ENCODE results near the gene VPS13D. TPM values are rescaled to one million over a fixed set of nuclear protein-coding genes. Genes with fewer than 3 reads are reported as not detected.

VPS13D gene
- total RNA-seq, 4 donors from 2014 or later: 60.9 to 91.6 (median 71.6) TPM

- intact Hi-C loops (cut with DNase I; ENCODE audit: low total_unique reads): loop anchor here (1.0 kb wide), 1 partner anchor 212 kb away; no protein-coding TSS in a partner anchor
- Histone ChIP-seq H3K4me1 (peaks cover 44 to 48% of the 10 kb centered on the region in 2 donors), H3K36me3 (peaks cover 2 to 38% of the 10 kb centered on the region in 2 donors), H3K27ac (peak overlapping the region; percentile 49 to 71 (median 66)), H3K9me3 (no peaks in the 10 kb centered on the region), H3K27me3 (no peaks in the 10 kb centered on the region), H3K4me3 (no peak overlapping the region)
- in situ Hi-C loops (cut with MboI; ENCODE audit: low sequenced_read_pairs in 4 of 4): loop anchor here (5.0 to 10.0 kb wide), 2 partner anchors 210 to 217 kb away; partner anchors contain the start of gene DHRS3 (in 2 of the 4)
- peak; percentile 30 to 40 for DNase-seq
- peak; percentile 90 to 91 for ATAC-seq
- TF ChIP-seq, protein P1, sequence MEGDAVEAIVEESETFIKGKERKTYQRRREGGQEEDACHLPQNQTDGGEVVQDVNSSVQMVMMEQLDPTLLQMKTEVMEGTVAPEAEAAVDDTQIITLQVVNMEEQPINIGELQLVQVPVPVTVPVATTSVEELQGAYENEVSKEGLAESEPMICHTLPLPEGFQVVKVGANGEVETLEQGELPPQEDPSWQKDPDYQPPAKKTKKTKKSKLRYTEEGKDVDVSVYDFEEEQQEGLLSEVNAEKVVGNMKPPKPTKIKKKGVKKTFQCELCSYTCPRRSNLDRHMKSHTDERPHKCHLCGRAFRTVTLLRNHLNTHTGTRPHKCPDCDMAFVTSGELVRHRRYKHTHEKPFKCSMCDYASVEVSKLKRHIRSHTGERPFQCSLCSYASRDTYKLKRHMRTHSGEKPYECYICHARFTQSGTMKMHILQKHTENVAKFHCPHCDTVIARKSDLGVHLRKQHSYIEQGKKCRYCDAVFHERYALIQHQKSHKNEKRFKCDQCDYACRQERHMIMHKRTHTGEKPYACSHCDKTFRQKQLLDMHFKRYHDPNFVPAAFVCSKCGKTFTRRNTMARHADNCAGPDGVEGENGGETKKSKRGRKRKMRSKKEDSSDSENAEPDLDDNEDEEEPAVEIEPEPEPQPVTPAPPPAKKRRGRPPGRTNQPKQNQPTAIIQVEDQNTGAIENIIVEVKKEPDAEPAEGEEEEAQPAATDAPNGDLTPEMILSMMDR (IDR thresholded peaks at IDR 0.05 in 4 of 5, conservative IDR thresholded peaks at IDR 0.05 in 1 of 5): peak in 3 of 5 experiments; percentile 34 to 59 (median 55)
- no peak for TF ChIP-seq POLR2A (IDR thresholded peaks at IDR 0.05)
These were observed 177.5 kb downstream of the VPS13D start for GRCh38 chr1:12407050-12407961.

DNA sequence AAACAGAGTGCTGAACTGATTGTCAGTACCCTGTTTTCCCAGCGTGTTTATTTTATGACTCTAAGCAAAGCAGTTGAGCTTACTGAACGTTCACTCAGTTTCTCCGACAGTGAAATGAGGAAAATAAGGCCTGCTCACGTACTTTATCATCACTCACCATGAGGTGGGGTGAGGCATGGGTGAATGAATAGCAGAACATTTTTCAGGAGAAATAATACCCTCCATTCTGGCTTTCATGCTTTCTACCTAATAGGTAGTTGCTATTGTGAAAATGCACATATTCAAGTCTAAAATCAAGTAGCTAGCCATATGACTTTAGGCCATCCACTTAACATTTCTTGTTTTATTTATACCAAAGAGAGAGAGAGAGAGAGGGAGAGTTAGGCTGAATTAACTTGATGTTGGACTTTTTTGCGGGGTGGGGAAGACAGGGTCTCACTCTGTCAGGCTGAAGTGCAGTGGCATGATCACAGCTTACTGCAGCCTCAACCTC lies 178.2 kb downstream of the VPS13D start:
- no peak overlapping the region for H3K4me3 ChIP-seq
- peak overlapping the region in 3 of 4 donors; percentile 49 to 71 (median 66) for H3K27ac ChIP-seq
- no peak for ATAC-seq
- intact Hi-C loops (cut with DNase I; ENCODE audit: low total_unique reads) (loop anchor here (1.0 kb wide), 1 partner anchor 211 kb away; no protein-coding TSS in a partner anchor), in situ Hi-C loops (cut with MboI; ENCODE audit: low sequenced_read_pairs in 4 of 4) (loop anchor here (5.0 to 10.0 kb wide), 2 partner anchors 209 to 217 kb away; partner anchors contain the start of gene DHRS3 (in 2 of the 4))
- H3K36me3 ChIP-seq: peaks cover 2 to 37% of the 10 kb centered on the region in 2 donors
- H3K4me1 ChIP-seq: peaks cover 44 to 48% of the 10 kb centered on the region in 2 donors
- no peak for TF ChIP-seq POLR2A (IDR thresholded peaks at IDR 0.05)
- TF ChIP-seq, protein P1 (IDR thresholded peaks at IDR 0.05 in 4 of 5, conservative IDR thresholded peaks at IDR 0.05 in 1 of 5): no peak
- DNase-seq: no peak
- H3K27me3 ChIP-seq: no peaks in the 10 kb centered on the region
- no peaks in the 10 kb centered on the region for H3K9me3 ChIP-seq

GRCh38 chr1:12408662-12409061 lies 178.8 kb downstream of the VPS13D start:
- Histone ChIP-seq H3K4me1 (peaks cover 44 to 48% of the 10 kb centered on the region in 2 donors), H3K36me3 (peaks cover 2 to 30% of the 10 kb centered on the region in 2 donors), H3K4me3 (no peak overlapping the region), H3K27me3 (no peaks in the 10 kb centered on the region), H3K27ac (peak overlapping the region in 1 of 4 donors; percentile 71), H3K9me3 (no peaks in the 10 kb centered on the region)
- TF ChIP-seq, protein P1 (IDR thresholded peaks at IDR 0.05 in 4 of 5, conservative IDR thresholded peaks at IDR 0.05 in 1 of 5): no peak
- TF ChIP-seq POLR2A (IDR thresholded peaks at IDR 0.05): no peak
- ATAC-seq (no peak), DNase-seq (no peak)
- in situ Hi-C loops (cut with MboI; ENCODE audit: low sequenced_read_pairs in 4 of 4): loop anchor here (5.0 to 10.0 kb wide), 2 partner anchors 209 to 216 kb away; partner anchors contain the start of gene DHRS3 (in 2 of the 4)
- intact Hi-C loops (cut with DNase I; ENCODE audit: low total_unique reads): no loop called here

- ATAC-seq: no peak
- Histone ChIP-seq H3K4me1 (peaks cover 44 to 48% of the 10 kb centered on the region in 2 donors), H3K27me3 (no peaks in the 10 kb centered on the region), H3K36me3 (peaks cover 0 to 20% of the 10 kb centered on the region in 2 donors), H3K4me3 (no peak overlapping the region), H3K9me3 (no peaks in the 10 kb centered on the region), H3K27ac (peak overlapping the region in 2 of 4 donors; percentile 11 to 60)
- in situ Hi-C loops (cut with MboI; ENCODE audit: low sequenced_read_pairs in 4 of 4): loop anchor here (5.0 to 10.0 kb wide), 2 partner anchors 208 to 215 kb away; partner anchors contain the start of gene DHRS3 (in 2 of the 4)
- TF ChIP-seq POLR2A (IDR thresholded peaks at IDR 0.05): no peak
- TF ChIP-seq, protein P1 (IDR thresholded peaks at IDR 0.05 in 4 of 5, conservative IDR thresholded peaks at IDR 0.05 in 1 of 5): no peak
- intact Hi-C loops (cut with DNase I; ENCODE audit: low total_unique reads): no loop called here
- DNase-seq: peak; percentile 16 to 51
These were observed 179.9 kb downstream of the VPS13D start for GRCh38 chr1:12409681-12410080.
